ENCODE measurements around the gene ZNF79.

ZNF79 gene

DNA sequence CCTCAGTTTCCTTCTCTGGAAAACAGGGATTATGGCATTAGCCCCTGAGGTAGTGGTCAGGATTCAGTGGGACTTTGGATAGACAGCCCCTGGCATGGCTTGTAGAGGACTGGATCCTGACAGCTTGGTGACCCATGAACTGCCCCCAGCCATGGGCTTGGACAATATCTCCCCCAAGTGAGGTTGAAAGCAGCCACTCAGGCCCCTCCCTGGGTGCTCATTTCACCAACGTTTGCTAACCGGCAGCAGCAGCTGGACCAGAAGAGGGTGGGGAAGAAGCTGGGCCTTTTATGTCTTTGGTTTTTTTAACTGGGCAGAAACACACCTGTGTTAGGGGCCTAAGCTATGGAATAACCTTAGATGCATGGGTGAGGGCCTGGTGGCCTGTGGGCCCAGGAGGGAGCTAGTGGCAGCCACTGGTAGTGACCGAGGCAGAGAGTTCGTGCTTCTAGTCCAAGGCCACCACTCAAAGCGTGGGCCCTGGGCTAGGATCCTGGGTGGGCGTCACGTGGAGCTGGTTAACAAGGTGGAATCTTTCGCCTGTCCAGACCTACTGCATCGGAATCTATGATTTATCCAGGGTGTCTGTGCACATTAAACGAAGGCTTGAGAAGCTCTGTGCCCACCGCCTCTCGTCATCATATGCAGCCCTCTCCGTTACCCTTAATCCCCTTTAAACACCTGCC is 25.3 kb upstream of the ZNF79 start:
- no peak for DNase-seq (ENCODE audit: low spot score)

- DNase-seq (ENCODE audit: low spot score): no peak
Observed at GRCh38 chr9:127399736-127400269, 24.4 kb upstream of the ZNF79 start.

- no peak for DNase-seq (ENCODE audit: low spot score)
Observed at GRCh38 chr9:127402401-127403090, 21.6 kb upstream of the ZNF79 start.

GRCh38 chr9:127403507-127404192 is 20.5 kb upstream of the ZNF79 start:
- DNase-seq (ENCODE audit: low spot score): no peak

GRCh38 chr9:127404631-127405030 is 19.6 kb upstream of the ZNF79 start:
- no peak for DNase-seq (ENCODE audit: low spot score)

DNA sequence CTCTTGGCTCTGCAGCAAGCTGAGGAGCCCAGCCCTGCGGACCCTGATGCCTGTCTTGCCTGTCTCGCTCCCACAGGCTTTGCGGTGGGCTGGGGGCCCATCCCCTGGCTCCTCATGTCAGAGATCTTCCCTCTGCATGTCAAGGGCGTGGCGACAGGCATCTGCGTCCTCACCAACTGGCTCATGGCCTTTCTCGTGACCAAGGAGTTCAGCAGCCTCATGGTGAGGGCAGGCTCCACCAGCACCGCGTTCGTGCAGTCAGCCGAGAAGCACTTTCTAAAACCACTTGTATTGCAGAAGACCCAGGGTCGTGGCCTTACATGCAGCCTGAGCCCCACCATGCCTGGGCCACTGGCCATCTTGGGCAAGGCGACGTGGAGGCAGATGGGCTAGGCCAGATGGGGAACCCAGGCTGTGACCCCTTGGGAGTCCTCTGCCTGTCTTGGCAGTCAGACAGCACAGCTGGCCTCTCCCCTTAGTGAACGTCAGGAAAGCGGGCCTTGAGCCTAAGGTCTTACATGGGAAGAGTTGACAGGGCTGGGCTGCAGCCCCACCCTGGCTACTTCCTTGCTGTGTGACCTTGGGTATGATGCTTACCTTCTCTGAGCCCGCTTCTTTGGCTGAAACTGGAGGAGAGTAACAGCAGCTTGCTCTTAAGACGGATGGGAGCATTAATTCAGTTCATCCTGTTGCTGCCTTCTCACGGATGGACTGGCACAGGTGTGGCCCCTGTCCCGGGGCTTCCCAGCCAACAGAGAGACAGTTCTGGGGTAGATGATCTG is 18.6 kb upstream of the ZNF79 start:
- no peak for DNase-seq (ENCODE audit: low spot score)

GRCh38 chr9:127406799-127407491 is 17.2 kb upstream of the ZNF79 start:
- no peak for DNase-seq (ENCODE audit: low spot score)

DNA sequence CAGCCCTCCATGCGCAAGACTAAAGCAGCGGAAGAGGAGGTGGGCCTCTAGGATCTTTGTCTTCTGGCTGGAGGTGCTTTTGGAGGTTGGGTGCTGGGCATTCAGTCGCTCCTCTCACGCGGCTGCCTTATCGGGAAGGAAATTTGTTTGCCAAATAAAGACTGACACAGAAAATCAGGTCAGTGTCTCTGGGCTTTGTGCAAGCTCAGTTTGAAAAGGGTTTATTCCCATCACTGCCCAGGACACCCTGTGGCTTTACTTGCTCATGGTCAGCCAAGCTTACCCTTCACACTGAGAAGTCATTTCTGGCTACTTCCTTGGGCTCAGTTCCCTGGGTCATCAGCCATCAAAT is 16.7 kb upstream of the ZNF79 start:
- DNase-seq (ENCODE audit: low spot score): no peak

DNA sequence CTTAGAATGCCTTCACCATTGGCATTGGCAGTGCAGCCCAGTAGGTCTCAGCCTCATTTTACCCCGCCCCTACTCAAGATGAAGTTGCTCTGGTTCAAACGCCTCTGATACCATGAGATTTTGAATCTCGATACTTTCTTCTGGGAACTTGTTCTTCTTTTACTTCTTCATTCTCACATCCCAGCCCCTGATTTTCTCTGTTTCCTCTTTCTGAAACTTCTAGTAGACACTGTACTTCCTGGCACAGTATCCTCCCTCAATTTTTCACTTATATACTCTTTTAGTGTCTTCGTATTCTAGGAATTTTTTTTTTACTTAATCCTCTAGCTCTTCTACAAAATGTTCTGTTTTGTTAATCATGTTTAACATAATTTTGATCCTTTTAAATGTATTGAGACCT is 13.1 kb upstream of the ZNF79 start:
- no peak for DNase-seq (ENCODE audit: low spot score)

GRCh38 chr9:127415141-127415540 is 9.0 kb upstream of the ZNF79 start:
- DNase-seq (ENCODE audit: low spot score): no peak

GRCh38 chr9:127415657-127416056 is 8.5 kb upstream of the ZNF79 start:
- DNase-seq (ENCODE audit: low spot score): no peak

GRCh38 chr9:127417131-127418036 is 6.8 kb upstream of the ZNF79 start:
- no peak for DNase-seq (ENCODE audit: low spot score)

DNA sequence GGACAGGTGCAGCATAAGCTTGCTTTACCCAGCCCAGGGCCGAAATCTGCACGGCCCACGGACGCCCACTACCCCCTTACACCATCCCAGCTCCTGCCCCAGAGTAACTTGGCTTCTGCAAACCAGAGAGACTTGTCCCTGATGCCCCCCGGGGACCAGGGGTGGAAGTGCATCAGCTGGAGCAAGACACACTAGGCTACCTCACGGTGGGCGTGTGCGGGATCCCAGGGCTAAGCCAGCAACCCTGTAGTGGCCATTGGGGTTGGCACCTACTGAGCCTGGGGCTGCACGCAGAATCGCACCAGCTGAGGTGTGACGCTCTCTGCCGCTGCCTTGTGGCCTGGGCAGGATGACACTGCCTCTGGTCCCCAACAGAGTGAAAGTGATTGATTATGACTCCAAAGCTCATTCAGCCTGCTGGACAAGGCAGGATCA is 6.1 kb upstream of the ZNF79 start:
- DNase-seq (ENCODE audit: low spot score): peak; percentile 84

GRCh38 chr9:127419348-127419747 is 4.8 kb upstream of the ZNF79 start:
- DNase-seq (ENCODE audit: low spot score): no peak

DNA sequence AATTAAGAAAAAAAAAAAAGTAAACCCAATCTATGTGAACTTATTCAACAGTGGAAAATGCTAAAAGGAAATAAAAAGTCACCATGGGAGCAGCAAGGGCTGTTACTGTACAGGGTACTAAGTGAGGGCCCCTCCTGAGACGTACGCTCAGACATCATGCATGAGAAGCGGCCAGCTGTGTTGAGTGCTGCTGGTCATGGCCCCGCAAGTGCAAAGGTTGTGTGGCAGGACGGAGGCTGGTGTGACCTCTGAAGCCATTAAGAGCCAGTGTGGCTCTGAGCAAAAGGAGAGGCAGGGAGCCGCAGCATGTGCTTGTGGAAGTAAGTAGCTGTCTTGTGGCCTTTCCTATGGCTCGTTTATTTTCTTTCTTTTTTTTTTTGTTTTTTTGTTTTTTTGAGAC is 3.1 kb upstream of the ZNF79 start:
- DNase-seq (ENCODE audit: low spot score): no peak

- no peak for DNase-seq (ENCODE audit: low spot score)
Observed at GRCh38 chr9:127422133-127422782, 1.9 kb upstream of the ZNF79 start.

DNA sequence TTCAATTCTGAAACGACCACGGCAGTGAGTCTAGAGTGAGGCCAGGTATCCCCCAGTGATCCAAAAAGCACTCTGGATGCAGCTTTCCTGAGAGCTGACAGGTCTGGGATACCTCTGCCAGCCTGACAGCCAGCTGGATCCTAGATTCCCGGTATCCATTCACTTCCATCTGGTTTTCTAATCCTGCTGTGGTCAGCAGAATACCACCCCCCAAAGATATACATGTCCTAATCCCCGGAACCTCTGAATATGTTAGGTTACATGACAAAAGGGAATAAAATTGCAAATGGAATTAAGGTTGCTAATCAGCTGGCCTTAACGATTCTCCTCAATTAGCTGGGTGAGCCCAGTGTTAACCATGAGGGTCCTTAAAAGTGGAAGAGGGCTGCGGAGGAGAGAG is 1.4 kb upstream of the ZNF79 start:
- no peak for DNase-seq (ENCODE audit: low spot score)

- no peak for DNase-seq (ENCODE audit: low spot score)
Observed at GRCh38 chr9:127423476-127423933, 677 bp upstream of the ZNF79 start.

GRCh38 chr9:127424676-127424999 is 456 bp downstream of the ZNF79 start:
- no peak for DNase-seq (ENCODE audit: low spot score)

- DNase-seq (ENCODE audit: low spot score): no peak
Observed at GRCh38 chr9:127426756-127427155, 2.6 kb downstream of the ZNF79 start.
